RKO (cell line): ENCODE data around the gene OR2A5.
"Not testable (repeated sequence)": the region's sequence is repeated elsewhere in the genome, so short reads cannot be mapped to it uniquely, and the experiment has no call there.

Experiments
- DNase-seq: peaks from one replicate; pipeline ENCODE4 v3.0.0-alpha.2; 2016; ENCODE audit warnings: low spot score

The OR2A5 gene, protein sequence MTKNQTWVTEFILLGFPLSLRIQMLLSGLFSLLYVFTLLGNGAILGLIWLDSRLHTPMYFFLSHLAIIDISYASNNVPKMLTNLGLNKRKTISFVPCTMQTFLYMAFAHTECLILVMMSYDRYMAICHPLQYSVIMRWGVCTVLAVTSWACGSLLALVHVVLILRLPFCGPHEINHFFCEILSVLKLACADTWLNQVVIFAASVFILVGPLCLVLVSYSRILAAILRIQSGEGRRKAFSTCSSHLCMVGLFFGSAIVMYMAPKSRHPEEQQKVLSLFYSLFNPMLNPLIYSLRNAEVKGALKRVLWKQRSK

GRCh38 chr7:144048648-144049047 is at the start of gene OR2A5:
Gene OR2A5 (plus strand): TSS chr7:144048948. CDS start chr7:144050402, 1,454 bp downstream.
- no peak for DNase-seq

DNA sequence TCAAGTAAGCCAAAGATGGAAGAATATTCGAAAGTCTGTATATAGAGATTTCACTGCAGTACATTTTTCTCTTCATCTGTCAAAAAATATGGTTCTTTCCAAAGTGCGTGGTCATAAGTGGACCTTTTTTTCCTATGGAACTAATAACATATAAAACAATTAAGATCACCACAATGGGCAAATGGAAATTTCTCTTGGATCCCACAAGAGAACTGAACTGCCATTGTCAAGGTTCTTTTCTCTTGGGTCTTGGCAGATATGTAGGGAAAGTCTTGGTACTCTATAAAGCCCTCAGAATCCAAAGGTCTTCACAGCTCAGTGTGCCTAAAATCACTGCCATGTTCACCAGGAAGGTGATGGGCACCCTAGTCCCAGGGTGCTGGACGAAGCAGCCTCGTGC is 48.7 kb upstream of the OR2A5 start, which contains the start of gene OR6B1:
TSS of gene OR6B1 (plus strand) at position 301 of the 400 bp plus-strand sequence. CDS start 3,677 bp downstream, outside the sequence.
- DNase-seq: no peak

- DNase-seq: no peak
These were observed 47.2 kb upstream of the OR2A5 start for GRCh38 chr7:144001543-144001942.

GRCh38 chr7:144004703-144005102 is 44.0 kb upstream of the OR2A5 start:
- no peak for DNase-seq

DNA sequence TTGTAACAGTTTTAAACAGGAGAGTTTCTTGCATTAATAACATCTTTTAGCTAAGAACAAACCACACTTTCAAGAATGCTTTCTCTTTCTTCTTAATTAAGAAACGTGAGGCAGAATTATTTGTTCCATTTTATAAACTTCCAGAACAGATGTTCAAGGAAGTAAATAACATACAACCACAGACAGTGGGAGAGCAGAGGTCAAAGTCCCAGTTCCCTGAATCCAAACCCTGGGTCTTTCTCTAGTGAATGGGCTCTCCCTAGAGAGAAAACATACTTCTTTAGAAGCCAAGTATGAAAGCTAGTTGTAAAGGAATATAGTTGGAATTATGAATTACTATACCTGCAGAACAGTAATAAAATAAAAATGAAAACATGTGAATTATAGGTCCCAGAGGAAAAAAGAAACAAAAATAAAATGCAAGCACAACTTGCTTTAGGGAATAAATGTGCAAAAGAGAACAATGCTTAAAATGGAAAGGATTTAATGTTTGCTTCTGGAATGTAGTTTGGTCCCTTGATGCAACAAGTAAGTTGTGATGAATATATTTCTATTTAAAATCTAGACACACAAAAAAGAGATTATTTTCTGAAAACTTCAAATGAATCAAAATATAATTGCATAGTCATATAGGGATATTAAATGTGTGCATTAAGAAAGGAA is 42.6 kb upstream of the OR2A5 start:
- DNase-seq: no peak

- no peak for DNase-seq
These were observed 42.1 kb upstream of the OR2A5 start for GRCh38 chr7:144006692-144007042.

DNA sequence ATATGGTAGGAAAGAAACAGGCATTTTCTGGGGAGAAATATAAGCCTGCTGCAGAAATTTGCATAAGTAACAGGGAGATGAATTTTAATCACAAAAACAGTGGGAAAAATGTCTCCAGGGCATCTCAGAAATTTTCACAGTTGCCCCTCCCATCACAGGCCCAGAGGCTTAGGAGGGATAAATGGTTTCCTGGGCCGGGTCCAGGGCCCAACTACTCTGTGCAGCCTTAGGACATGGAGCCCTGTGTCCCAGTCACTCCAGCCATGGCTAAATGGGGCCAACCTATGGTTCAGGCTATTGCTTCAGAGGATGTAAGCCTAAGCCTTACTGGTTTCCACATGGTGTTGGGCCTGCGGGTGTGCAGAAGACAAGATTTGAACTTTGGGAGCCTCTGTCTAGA is 39.4 kb upstream of the OR2A5 start:
- DNase-seq: no peak

DNA sequence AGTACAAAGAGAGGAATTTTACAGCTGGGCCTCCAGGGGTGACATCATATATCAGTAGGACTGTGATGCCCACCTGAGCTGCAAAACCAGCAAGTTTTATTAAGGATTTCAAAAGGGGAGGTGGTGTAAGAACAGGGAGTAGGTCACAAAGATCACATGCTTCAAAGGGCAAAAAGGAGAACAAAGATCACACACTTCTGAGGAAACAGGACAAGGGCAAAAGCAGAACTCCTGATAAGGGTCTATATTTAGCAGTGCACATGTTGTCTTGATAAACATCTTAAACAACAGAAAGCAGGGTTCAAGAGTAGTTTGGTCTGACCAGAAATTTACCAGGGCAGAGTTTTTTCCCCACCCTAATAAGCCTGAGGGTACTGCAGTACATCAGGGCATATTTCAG is 38.7 kb upstream of the OR2A5 start:
- not testable (repeated sequence) for DNase-seq

GRCh38 chr7:144010821-144011220 is 37.9 kb upstream of the OR2A5 start:
- not testable (repeated sequence) for DNase-seq

DNA sequence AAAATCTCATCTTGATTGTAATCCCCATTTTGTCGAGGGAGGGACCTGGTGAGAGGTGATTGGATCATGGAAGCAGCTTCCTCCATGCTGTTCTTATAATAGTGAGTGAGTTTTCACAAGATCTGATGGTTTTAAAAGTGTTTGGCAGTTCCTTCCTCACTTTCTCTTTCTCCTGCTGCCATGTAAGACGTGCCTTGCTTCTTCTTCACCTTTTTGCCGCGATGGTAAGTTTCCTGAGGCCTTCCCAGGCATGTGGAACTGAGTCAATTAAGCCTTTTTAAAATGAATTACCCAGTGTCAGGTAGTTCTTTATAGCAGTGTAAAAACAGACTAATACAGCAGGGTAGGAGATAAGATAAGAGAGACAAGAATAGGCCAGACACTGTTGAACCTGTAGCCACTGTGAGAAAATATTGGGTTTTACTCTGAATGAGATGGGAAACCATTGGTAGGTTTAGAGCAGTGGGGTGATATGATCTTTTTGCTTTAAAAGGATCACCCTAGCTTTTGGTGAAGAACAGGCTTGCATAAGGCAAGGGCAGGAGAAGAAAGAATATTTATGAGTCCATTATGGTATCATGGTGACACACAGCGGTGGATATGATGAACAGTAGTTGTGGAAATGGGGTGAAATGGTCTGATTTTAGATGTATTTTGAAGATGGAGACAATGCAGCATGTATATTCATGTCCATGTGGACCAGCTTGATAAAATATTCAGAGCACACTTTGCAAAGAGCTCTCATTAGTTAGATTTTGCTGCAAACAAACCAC is 37.1 kb upstream of the OR2A5 start:
- peak; percentile 33 for DNase-seq

DNA sequence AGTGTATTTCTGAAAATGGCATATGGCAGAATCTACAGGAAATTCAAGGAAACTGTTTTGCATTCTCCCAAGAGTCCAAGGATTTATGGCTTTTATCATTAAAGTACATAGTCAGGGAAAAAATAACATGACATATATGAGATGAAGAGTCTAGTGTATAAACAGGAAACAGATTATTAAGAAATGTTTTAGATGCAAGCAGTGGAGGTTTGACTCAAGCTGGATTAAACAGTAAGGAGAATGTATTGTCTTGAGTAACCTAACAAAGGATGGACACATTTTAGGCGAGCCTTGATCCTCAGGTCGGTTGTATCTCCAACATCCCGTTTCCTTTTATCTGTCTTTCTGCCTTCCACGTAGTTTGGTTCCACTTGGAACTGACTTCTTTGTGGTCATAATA is 30.7 kb upstream of the OR2A5 start:
- DNase-seq: no peak

- peak; percentile 37 for DNase-seq
These were observed 29.3 kb upstream of the OR2A5 start for GRCh38 chr7:144019457-144019856.

DNA sequence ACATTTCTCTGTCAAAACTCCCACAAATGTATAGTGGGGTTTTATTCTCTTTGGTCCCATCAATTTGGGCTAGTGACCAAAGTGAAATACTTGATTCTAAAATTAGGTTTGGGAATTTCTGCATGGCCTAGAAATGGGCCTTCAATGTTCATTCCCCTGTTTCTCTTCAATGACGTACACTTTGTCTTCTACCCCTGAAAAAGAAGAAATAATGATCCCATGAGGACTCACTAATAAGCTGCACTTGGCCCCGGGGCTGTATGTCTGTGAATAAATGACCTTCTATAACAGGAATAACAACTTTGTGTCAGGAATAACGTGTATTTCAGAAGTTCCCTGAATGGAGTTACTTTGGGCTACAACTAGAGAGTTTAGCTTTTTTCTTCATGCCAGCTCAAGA is 28.4 kb upstream of the OR2A5 start:
- no peak for DNase-seq

GRCh38 chr7:144022169-144022568 is 26.6 kb upstream of the OR2A5 start:
- no peak for DNase-seq

- DNase-seq: no peak
These were observed 25.4 kb upstream of the OR2A5 start for GRCh38 chr7:144023171-144023827.

- DNase-seq: no peak
These were observed 24.5 kb upstream of the OR2A5 start for GRCh38 chr7:144024213-144024612.

- DNase-seq: no peak
These were observed 22.4 kb upstream of the OR2A5 start for GRCh38 chr7:144026203-144026883.

GRCh38 chr7:144027070-144027469 is 21.7 kb upstream of the OR2A5 start:
- DNase-seq: peak; percentile 75

- peak; percentile 19 for DNase-seq
These were observed 20.8 kb upstream of the OR2A5 start for GRCh38 chr7:144027974-144028373.

GRCh38 chr7:144028547-144028946 is 20.2 kb upstream of the OR2A5 start:
- no peak for DNase-seq

DNA sequence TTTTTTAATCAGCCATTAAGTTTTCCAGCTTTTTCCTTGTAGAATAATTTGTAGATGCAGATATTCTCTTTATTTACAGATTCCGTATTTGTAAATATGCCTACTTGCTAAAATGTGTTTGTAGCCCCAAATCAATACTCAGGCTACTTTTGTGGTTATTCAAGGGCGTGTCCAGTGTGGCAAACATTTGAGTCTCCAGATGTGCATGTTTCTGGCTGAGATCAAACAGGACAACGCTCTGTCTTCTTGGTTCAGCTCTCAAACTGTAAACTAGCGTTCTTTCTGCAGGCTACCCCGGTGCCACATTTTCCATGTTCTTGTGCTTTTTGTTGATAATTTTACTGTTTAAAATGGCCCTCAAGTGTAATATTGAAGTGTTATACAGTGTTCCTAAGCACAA is 16.2 kb upstream of the OR2A5 start:
- DNase-seq: no peak
